Natural killer cell treated with Interleukin-12 subunit alpha and Interleukin-12 subunit beta and Interleukin-15 and Interleukin-18, amount 100 ng/mL, for 72 hours (primary cell): ENCODE measurements around the gene DNAH12. TPM values are rescaled to one million over a fixed set of nuclear protein-coding genes. Genes with fewer than 3 reads are reported as not detected.

ENCODE experiments used
- ATAC-seq, 2 donors: fragments of 150-1000 bp; cut with Tn5 transposase in 1 of 2; sonication (Bioruptor Pico), chemical (Tn5 transposase) in 1 of 2; 2 replicates each; pipeline ENCODE4 v1.10.0; 2021
- DNase-seq: peaks from one replicate; pipeline ENCODE4 v3.0.0; 2022; ENCODE audit warnings: low spot score
- H3K27ac Mint-ChIP-seq, 2 donors: 1 replicate in 1 of 2; 2 replicates in 1 of 2; pipeline ENCODE4 v1.8.0; 2022; ENCODE audit warnings: mixed read lengths in 2 of 2, mild to moderate bottlenecking in 1 of 2, moderate library complexity in 1 of 2
- H3K27me3 Mint-ChIP-seq, 2 donors: 1 replicate in 1 of 2; 2 replicates in 1 of 2; pipeline ENCODE4 v1.8.0; 2022; ENCODE audit warnings: mixed read lengths in 2 of 2
- H3K36me3 Mint-ChIP-seq: one replicate; pipeline ENCODE4 v1.8.0; 2022; ENCODE audit warnings: mixed read lengths
- H3K4me1 Mint-ChIP-seq, 2 donors: 1 replicate in 1 of 2; 2 replicates in 1 of 2; pipeline ENCODE4 v1.8.0; 2022; ENCODE audit warnings: low read depth in 2 of 2, mixed read lengths in 2 of 2, mild to moderate bottlenecking in 1 of 2
- H3K4me3 Mint-ChIP-seq: one replicate; pipeline ENCODE4 v1.8.0; 2022; ENCODE audit warnings: mixed read lengths
- H3K9me3 Mint-ChIP-seq: 2 replicates; pipeline ENCODE4 v1.8.0; 2022; ENCODE audit warnings: mixed read lengths
- total RNA-seq, 2 donors: library from RNA; stranded (reverse); gene quantifications; one replicate each; pipeline ENCODE4 v1.2.3, GENCODE V29; 2022

Gene DNAH12
- total RNA-seq, 2 donors from 2014 or later: 0.05 to 0.33 TPM

DNA sequence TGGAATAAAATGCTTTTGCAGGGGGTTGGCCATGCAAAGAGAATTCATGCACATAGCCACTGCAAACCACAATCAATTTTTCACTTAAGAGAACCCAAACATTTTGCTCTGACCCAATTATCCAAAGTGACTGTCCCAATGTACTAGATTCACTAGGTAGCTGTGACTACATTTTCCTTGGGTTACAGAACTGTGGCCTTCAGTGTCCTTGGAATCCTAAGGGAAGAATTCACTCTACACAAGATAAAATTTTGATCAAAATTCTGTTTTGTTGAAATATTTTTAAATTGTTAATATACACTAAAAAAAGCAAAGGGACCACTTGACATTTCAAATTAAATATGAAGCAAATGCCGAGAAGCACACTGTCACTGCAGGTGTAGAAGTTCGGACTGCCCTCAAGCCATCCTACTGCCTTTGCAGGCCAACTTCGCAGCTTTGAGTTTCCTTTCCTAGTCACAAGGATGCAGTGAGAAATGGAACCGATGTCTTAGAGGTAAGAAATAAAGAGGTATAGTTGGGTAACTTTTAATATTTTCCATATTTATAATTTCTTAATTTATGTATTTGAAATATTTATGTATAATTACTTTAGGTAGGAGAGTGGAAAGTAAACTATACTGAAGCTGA lies 251.1 kb downstream of the DNAH12 start:
- no peak overlapping the region for H3K27ac Mint-ChIP-seq
- H3K27me3 Mint-ChIP-seq: peaks cover 23 to 38% of the 10 kb centered on the region in 2 donors
- no peaks in the 10 kb centered on the region for H3K9me3 Mint-ChIP-seq
- DNase-seq (no peak), ATAC-seq (no peak)
- no peak overlapping the region for H3K4me3 Mint-ChIP-seq
- no peaks in the 10 kb centered on the region for H3K4me1 Mint-ChIP-seq
- no peaks in the 10 kb centered on the region for H3K36me3 Mint-ChIP-seq

DNA sequence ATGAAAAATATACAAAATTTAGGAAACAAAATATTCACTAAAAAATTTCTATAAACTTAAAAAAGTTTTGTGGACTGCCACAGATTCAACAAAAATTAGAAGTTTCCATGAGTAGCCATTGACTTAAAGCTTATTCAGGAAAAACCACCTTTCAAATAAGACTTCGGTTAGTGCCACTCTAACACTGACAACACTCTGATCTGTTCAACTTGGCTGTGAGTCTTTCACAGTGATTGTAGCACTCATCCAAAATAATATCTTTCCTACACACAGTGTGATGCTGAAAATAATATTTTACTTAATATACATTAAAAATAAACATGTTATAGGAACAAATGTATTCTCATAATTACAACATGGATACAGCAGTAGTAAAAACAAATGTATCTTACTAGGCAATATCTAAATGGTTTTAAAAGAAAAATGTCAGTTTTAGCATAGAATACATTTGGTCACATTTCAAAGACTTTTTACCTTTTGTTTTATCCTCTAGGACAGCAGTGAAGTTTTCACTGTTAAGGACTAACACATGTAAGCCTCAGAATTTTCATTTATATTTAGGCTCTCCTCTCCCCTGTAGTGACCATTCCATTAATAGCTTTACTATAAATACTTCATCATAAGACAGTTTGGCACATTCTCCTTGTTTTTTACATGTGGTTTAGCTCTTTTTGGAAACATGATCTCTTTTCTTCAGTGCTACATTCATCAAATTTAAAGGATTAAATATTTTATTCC lies 251.8 kb downstream of the DNAH12 start, which contains the start of gene ASB14:
ASB14 (minus strand) TSS at position 527 of the 738 bp plus-strand sequence. CDS start 652 bp downstream, outside the sequence.
- Mint-ChIP-seq H3K27me3 (peaks cover 20 to 38% of the 10 kb centered on the region in 2 donors), H3K4me3 (no peak within 1 kb of the TSS), H3K9me3 (no peaks in the 10 kb centered on the region), H3K27ac (no peak within 1 kb of the TSS), H3K4me1 (no peaks in the 10 kb centered on the region), H3K36me3 (no peaks in the 10 kb centered on the region)
- no peak for ATAC-seq
- no peak for DNase-seq

DNA sequence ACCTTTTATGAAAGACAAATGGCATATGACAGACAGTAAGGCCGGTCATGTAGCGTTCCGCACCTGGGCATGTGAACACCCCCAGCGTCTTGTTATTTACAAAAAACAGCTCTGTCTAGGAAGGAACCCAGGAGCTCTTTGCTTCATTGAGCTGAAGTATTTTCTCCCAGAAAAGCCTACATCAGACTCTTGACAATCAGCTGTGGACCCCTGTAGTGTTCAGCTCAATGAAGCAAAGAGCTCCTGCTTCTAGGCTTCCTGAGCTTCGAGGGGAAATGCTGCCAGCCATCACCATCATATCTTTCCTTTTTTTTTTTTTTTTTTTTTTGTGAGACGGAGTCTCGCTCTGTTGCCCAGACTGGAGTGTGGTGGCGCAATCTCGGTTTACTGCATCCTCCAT lies 255.7 kb downstream of the DNAH12 start:
- Mint-ChIP-seq H3K4me3 (no peak overlapping the region), H3K27me3 (peaks cover 20 to 38% of the 10 kb centered on the region in 2 donors), H3K27ac (no peak overlapping the region), H3K4me1 (no peaks in the 10 kb centered on the region), H3K9me3 (no peaks in the 10 kb centered on the region), H3K36me3 (no peaks in the 10 kb centered on the region)
- DNase-seq (no peak), ATAC-seq (no peak)

DNA sequence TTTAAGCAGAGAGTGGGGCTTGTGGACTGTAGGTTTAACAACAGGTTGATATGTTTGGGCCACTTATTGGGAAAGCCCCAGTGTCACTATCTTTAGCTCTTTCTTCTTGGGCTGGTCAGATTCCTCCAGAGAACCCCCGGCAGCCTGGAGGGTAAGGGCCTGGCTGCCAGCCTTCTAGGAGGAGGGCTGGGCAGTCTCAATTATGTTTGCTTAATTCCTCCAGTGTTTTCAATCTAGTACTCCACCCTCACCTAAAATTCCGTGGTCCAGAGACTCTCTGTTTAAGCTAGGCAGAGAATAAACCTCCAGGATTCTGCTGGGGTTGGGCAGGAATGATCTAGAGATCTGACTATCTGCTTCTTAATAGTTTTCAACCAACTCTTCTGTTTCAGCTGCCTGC lies 256.9 kb downstream of the DNAH12 start:
- no peak for DNase-seq
- ATAC-seq: no peak
- H3K4me3 Mint-ChIP-seq: no peak overlapping the region
- peaks cover 18 to 31% of the 10 kb centered on the region in 2 donors for H3K27me3 Mint-ChIP-seq
- no peak overlapping the region for H3K27ac Mint-ChIP-seq
- H3K4me1 Mint-ChIP-seq: no peaks in the 10 kb centered on the region
- no peaks in the 10 kb centered on the region for H3K36me3 Mint-ChIP-seq
- H3K9me3 Mint-ChIP-seq: no peaks in the 10 kb centered on the region

DNA sequence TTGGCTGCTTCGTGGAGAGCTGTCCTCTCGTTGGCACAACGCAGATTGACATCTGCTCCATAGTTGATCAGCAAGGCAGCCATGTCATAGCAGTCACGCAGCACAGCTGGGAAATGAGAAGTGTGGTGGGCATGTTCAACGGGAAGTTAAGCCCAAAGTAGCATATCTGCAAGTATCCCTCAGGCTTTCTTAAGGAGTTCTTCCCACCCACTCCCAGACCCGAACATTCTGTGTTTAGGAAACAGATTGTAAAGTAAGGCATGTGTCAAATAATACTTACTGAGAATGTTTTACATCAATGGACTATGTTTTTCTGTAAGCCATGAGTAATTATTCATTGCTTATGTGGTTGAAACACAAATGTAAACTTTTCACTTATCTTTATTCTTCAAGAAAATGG lies 260.8 kb downstream of the DNAH12 start:
- DNase-seq (no peak), ATAC-seq (no peak)
- H3K27ac Mint-ChIP-seq: no peak overlapping the region
- H3K9me3 Mint-ChIP-seq: no peaks in the 10 kb centered on the region
- H3K4me1 Mint-ChIP-seq: no peaks in the 10 kb centered on the region
- H3K36me3 Mint-ChIP-seq: no peaks in the 10 kb centered on the region
- no peak overlapping the region for H3K4me3 Mint-ChIP-seq
- H3K27me3 Mint-ChIP-seq: peaks cover 8 to 14% of the 10 kb centered on the region in 2 donors

DNA sequence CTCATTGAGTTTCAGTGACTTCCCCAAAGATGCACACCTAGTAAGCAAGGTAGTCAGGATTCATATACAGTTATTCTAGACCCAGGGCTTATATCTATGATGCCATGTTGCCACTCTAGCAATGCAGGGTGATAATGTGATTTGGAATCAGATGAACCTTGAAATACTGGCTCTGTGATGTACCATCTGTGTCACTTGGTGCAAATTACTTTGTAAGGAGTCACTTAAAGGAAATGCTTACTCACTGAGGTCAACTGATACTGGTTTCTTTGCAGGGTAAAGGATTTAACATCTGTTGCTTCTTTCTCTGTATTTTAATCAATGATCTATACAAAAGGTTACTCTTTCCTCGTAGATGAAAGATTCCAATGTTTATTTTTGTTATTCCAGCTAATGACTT lies 262.4 kb downstream of the DNAH12 start:
- peaks cover under 1 to 4% of the 10 kb centered on the region in 2 donors for H3K27me3 Mint-ChIP-seq
- H3K4me3 Mint-ChIP-seq: no peak overlapping the region
- no peaks in the 10 kb centered on the region for H3K4me1 Mint-ChIP-seq
- DNase-seq: no peak
- no peaks in the 10 kb centered on the region for H3K36me3 Mint-ChIP-seq
- no peak for ATAC-seq
- no peaks in the 10 kb centered on the region for H3K9me3 Mint-ChIP-seq
- no peak overlapping the region for H3K27ac Mint-ChIP-seq

DNA sequence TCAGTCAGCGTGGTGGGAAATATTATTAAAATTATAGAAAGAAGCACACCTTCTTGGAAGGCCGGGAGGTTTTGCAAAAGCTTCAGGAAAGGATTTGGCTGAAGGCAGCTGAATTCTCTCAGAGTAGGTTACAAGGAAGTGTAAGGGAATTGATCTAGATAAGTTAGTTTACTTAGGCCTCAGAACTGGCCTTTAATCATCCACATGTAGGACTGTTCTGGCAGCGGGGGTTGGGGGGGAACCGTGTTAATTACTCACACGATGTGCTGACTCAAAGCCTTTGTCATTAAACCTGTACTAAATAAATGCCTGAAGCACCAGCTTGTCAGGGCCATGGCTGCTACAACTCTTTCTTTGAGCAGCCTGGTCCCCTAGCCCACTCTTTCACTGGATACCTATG lies 264.5 kb downstream of the DNAH12 start:
- no peak for ATAC-seq
- Mint-ChIP-seq H3K27me3 (no peaks in the 10 kb centered on the region), H3K36me3 (no peaks in the 10 kb centered on the region), H3K9me3 (no peaks in the 10 kb centered on the region), H3K27ac (no peak overlapping the region), H3K4me1 (no peaks in the 10 kb centered on the region), H3K4me3 (no peak overlapping the region)
- DNase-seq: no peak

DNA sequence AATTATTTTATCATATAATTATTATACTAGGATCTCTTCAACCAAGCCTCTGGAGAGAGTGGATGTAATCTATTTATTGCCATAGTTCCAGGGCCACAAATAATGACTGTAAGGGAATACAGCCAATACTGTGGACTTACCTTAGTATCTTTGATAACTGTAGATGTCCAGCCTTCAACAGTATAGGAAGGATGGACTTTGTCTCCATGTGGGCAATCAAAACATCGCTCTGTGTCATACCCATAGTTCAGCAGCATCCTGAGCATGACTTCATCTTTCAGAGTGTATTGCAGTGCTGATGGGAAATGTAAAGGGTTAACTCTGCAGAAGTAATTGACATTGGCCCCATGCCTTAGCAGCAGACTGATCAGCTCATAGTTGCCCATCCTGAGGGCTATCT lies 265.9 kb downstream of the DNAH12 start:
- H3K36me3 Mint-ChIP-seq: no peaks in the 10 kb centered on the region
- no peaks in the 10 kb centered on the region for H3K27me3 Mint-ChIP-seq
- no peaks in the 10 kb centered on the region for H3K4me1 Mint-ChIP-seq
- no peak for ATAC-seq
- no peaks in the 10 kb centered on the region for H3K9me3 Mint-ChIP-seq
- no peak overlapping the region for H3K4me3 Mint-ChIP-seq
- no peak overlapping the region for H3K27ac Mint-ChIP-seq
- no peak for DNase-seq

DNA sequence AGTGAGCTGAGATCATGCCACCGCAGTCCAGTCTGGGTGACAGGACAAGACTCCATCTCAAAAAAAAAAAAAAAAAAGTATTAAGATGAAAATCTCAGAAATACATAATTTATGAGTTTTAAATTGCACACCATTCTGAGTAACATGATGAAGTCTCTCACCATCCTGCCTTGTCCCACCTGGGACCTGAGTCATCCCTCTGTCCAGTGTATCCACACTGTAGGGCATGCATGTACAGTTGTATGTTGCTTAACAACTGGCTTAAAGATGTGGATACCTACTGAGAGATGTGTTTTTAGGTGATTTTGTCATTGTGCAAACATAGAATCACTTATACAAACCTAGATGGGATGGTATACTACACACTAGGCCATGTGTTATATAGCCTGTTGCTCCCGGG lies 268.8 kb downstream of the DNAH12 start:
- H3K27ac Mint-ChIP-seq: no peak overlapping the region
- no peaks in the 10 kb centered on the region for H3K27me3 Mint-ChIP-seq
- no peaks in the 10 kb centered on the region for H3K36me3 Mint-ChIP-seq
- ATAC-seq (no peak), DNase-seq (no peak)
- no peaks in the 10 kb centered on the region for H3K9me3 Mint-ChIP-seq
- H3K4me3 Mint-ChIP-seq: no peak overlapping the region
- no peaks in the 10 kb centered on the region for H3K4me1 Mint-ChIP-seq

DNA sequence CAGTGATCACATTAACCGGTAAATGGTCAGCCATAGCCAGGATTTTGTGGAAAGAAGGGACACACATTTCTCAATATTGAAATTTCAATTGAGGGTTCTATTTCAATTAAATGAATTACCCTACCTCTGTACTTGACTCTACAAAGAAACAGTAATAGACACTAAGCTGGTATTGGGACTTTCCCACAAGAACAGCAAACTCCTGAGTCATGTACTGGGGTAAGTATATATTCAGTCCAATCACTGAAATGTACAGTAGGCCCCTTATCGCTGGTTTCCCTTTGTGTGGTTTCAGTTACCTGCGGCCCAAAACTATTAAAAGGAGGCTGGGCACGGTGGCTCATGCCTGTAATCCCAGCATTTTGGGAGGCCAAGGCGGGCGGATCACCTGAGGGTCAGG lies 269.3 kb downstream of the DNAH12 start:
- no peaks in the 10 kb centered on the region for H3K27me3 Mint-ChIP-seq
- no peaks in the 10 kb centered on the region for H3K9me3 Mint-ChIP-seq
- no peaks in the 10 kb centered on the region for H3K36me3 Mint-ChIP-seq
- no peaks in the 10 kb centered on the region for H3K4me1 Mint-ChIP-seq
- no peak overlapping the region for H3K4me3 Mint-ChIP-seq
- DNase-seq (no peak), ATAC-seq (no peak)
- H3K27ac Mint-ChIP-seq: no peak overlapping the region

DNA sequence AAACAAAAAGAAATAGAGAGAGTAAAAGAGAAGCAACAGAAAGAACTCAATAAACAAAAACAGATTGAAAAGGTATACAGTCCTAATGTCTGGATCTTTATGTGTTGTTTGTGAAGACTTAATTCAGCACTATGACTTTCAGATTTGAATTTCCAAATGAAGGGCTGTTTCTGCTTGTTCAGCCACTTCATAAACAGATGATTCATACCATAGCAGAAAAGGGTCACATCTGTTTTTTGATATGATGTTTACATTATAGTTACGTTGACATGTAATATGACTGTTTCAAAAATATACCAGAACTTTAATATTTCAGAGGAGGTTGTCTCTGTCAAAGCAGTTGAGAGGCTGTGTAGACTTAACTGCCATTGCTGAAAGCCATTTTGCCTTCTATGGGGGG lies 275.7 kb downstream of the DNAH12 start:
- peaks cover 0 to 7% of the 10 kb centered on the region in 2 donors for H3K4me1 Mint-ChIP-seq
- ATAC-seq (no peak), DNase-seq (no peak)
- H3K36me3 Mint-ChIP-seq: peaks cover 38% of the 10 kb centered on the region
- H3K9me3 Mint-ChIP-seq: peaks cover 6% of the 10 kb centered on the region
- H3K4me3 Mint-ChIP-seq: no peak overlapping the region
- H3K27ac Mint-ChIP-seq: no peak overlapping the region
- H3K27me3 Mint-ChIP-seq: no peaks in the 10 kb centered on the region

DNA sequence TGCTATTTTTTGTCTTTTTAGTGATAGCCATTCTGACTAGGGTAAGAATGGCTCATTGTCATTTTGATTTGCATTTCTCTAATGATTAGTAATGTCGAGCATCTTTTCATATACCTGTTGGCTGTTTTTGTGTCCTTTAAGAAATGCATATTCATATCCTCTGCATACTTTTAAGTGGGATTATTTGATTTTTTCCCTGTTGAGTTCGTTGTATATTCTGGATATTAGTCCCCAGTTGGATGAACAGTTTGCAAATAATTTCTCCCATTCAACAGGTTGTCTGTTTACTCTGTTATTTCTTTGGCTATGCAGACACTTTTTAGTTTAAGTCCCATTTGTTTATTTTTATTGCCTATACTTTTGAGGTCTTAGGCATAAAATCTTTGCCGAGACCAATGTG lies 282.2 kb downstream of the DNAH12 start:
- H3K36me3 Mint-ChIP-seq: peaks cover 55% of the 10 kb centered on the region
- H3K9me3 Mint-ChIP-seq: peaks cover 6% of the 10 kb centered on the region
- peaks cover 0 to 7% of the 10 kb centered on the region in 2 donors for H3K4me1 Mint-ChIP-seq
- ATAC-seq: no peak
- no peak overlapping the region for H3K4me3 Mint-ChIP-seq
- no peak for DNase-seq
- H3K27me3 Mint-ChIP-seq: no peaks in the 10 kb centered on the region
- H3K27ac Mint-ChIP-seq: no peak overlapping the region

DNA sequence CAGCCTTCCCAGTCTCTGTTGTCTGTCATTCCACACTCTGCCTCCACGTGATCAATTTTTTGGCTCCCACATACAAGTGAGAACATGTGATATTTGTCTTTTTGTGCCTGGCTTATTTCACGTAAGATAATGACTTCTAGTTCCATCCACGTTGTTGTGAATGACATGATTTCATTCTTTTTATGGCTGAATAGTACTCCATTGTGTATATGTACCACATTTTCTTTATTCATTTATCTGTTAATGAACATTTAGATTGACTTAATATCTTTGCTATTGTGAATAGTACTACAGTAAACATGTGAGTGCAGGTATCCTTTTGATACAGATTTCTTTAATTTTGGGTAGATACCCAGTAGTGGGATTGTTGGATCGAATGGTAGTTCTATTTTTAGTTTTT lies 283.0 kb downstream of the DNAH12 start:
- no peak overlapping the region for H3K4me3 Mint-ChIP-seq
- peaks cover 0 to 6% of the 10 kb centered on the region in 2 donors for H3K4me1 Mint-ChIP-seq
- no peaks in the 10 kb centered on the region for H3K27me3 Mint-ChIP-seq
- H3K27ac Mint-ChIP-seq: no peak overlapping the region
- ATAC-seq (no peak), DNase-seq (no peak)
- H3K9me3 Mint-ChIP-seq: peaks cover 5% of the 10 kb centered on the region
- peaks cover 47% of the 10 kb centered on the region for H3K36me3 Mint-ChIP-seq

DNA sequence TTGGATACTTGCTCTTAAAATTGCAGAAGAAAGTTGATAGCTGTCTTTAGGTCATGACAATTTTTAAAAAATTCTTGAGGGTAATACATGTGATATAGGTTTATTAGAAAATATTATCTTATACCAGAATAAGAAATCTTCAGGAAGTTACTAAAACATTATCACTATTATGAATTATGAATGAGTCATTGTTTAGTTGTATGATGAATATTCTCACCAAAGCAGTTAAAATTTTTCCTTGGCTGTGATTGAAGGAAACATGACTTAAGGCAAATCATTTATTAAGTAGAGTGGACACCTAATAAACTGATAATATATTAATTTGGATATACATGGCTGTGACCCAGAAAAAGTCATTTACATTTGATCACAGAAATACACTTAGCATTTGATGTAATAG lies 286.5 kb downstream of the DNAH12 start:
- Mint-ChIP-seq H3K27ac (no peak overlapping the region), H3K27me3 (no peaks in the 10 kb centered on the region), H3K4me1 (no peaks in the 10 kb centered on the region), H3K4me3 (no peak overlapping the region), H3K36me3 (peaks cover 28% of the 10 kb centered on the region), H3K9me3 (no peaks in the 10 kb centered on the region)
- ATAC-seq (no peak), DNase-seq (no peak)
